ENCODE results near the gene KRI1. TPM values are rescaled to one million over a fixed set of nuclear protein-coding genes. Genes with fewer than 3 reads are reported as not detected.

KRI1 gene
- total and polyA plus RNA-seq, 2 donors: 32.5 to 77.5 TPM

- H3K9me3 ChIP-seq (ENCODE audit: control insufficient read depth in 2 of 2, insufficient read depth in 1 of 2, low read length in 1 of 2): peaks cover 0 to 5% of the 10 kb centered on the region in 2 donors
- 12% methylated on average over 5 of the region's 5 CpGs for WGBS
- no peaks in the 10 kb centered on the region for H3K27me3 ChIP-seq (ENCODE audit: control insufficient read depth in 2 of 2, insufficient read depth in 1 of 2, low read length in 1 of 2)
- peaks cover 28 to 67% of the 10 kb centered on the region in 2 donors for H3K4me1 ChIP-seq (ENCODE audit: control insufficient read depth in 2 of 2, insufficient read depth in 2 of 2, low read length in 2 of 2)
- H3K27ac ChIP-seq (ENCODE audit: low read depth in 1 of 2, low read length in 1 of 2): peak overlapping the region; percentile 92 to 97
- H3K36me3 ChIP-seq (ENCODE audit: control insufficient read depth in 2 of 2, insufficient read depth in 2 of 2, low read length in 1 of 2): peaks cover 13 to 25% of the 10 kb centered on the region in 2 donors
- peak in 1 of 9 donors; percentile 51 for DNase-seq (ENCODE audit: low read depth in 6 of 9, low spot score in 9 of 9)
- H3K4me3 ChIP-seq (ENCODE audit: low read length in 2 of 2): peak overlapping the region; percentile 90 to 93
Observed at GRCh38 chr19:10567656-10568055, 1.8 kb upstream of the KRI1 start.

- Histone ChIP-seq H3K36me3 (ENCODE audit: control insufficient read depth in 2 of 2, insufficient read depth in 2 of 2, low read length in 1 of 2) (peaks cover 17 to 34% of the 10 kb centered on the region in 2 donors), H3K27ac (ENCODE audit: low read depth in 1 of 2, low read length in 1 of 2) (peak overlapping the region; percentile 92 to 97), H3K4me3 (ENCODE audit: low read length in 2 of 2) (peak overlapping the region; percentile 90 to 93), H3K4me1 (ENCODE audit: control insufficient read depth in 2 of 2, insufficient read depth in 2 of 2, low read length in 2 of 2) (peaks cover 30 to 65% of the 10 kb centered on the region in 2 donors), H3K9me3 (ENCODE audit: control insufficient read depth in 2 of 2, insufficient read depth in 1 of 2, low read length in 1 of 2) (peaks cover 0 to 5% of the 10 kb centered on the region in 2 donors), H3K27me3 (ENCODE audit: control insufficient read depth in 2 of 2, insufficient read depth in 1 of 2, low read length in 1 of 2) (no peaks in the 10 kb centered on the region)
- peak in 4 of 9 donors; percentile 33 to 72 (median 38) for DNase-seq (ENCODE audit: low read depth in 6 of 9, low spot score in 9 of 9)
- WGBS: 47% methylated on average over 19 of the region's 19 CpGs
Observed at GRCh38 chr19:10566658-10567410, 1.0 kb upstream of the KRI1 start.

GRCh38 chr19:10566408-10566657, 523 bp upstream of the KRI1 start:
- peaks cover 30 to 67% of the 10 kb centered on the region in 2 donors for H3K4me1 ChIP-seq (ENCODE audit: control insufficient read depth in 2 of 2, insufficient read depth in 2 of 2, low read length in 2 of 2)
- peaks cover 22 to 39% of the 10 kb centered on the region in 2 donors for H3K36me3 ChIP-seq (ENCODE audit: control insufficient read depth in 2 of 2, insufficient read depth in 2 of 2, low read length in 1 of 2)
- H3K27ac ChIP-seq (ENCODE audit: low read depth in 1 of 2, low read length in 1 of 2): peak overlapping the region; percentile 92 to 97
- peak overlapping the region; percentile 90 to 93 for H3K4me3 ChIP-seq (ENCODE audit: low read length in 2 of 2)
- no peak for DNase-seq (ENCODE audit: low read depth in 6 of 9, low spot score in 9 of 9)
- 4% methylated on average over 4 of the region's 4 CpGs for WGBS
- no peaks in the 10 kb centered on the region for H3K27me3 ChIP-seq (ENCODE audit: control insufficient read depth in 2 of 2, insufficient read depth in 1 of 2, low read length in 1 of 2)
- H3K9me3 ChIP-seq (ENCODE audit: control insufficient read depth in 2 of 2, insufficient read depth in 1 of 2, low read length in 1 of 2): peaks cover 0 to 5% of the 10 kb centered on the region in 2 donors

- H3K36me3 ChIP-seq (ENCODE audit: control insufficient read depth in 2 of 2, insufficient read depth in 2 of 2, low read length in 1 of 2): peaks cover 34 to 51% of the 10 kb centered on the region in 2 donors
- peaks cover 30 to 60% of the 10 kb centered on the region in 2 donors for H3K4me1 ChIP-seq (ENCODE audit: control insufficient read depth in 2 of 2, insufficient read depth in 2 of 2, low read length in 2 of 2)
- peaks cover 0 to 5% of the 10 kb centered on the region in 2 donors for H3K9me3 ChIP-seq (ENCODE audit: control insufficient read depth in 2 of 2, insufficient read depth in 1 of 2, low read length in 1 of 2)
- DNase-seq (ENCODE audit: low read depth in 6 of 9, low spot score in 9 of 9): peak in 3 of 9 donors; percentile 65 to 82 (median 66)
- WGBS: 11% methylated on average over 10 of the region's 10 CpGs
- H3K27ac ChIP-seq (ENCODE audit: low read depth in 1 of 2, low read length in 1 of 2): peak overlapping the region; percentile 92 to 95
- no peaks in the 10 kb centered on the region for H3K27me3 ChIP-seq (ENCODE audit: control insufficient read depth in 2 of 2, insufficient read depth in 1 of 2, low read length in 1 of 2)
- H3K4me3 ChIP-seq (ENCODE audit: low read length in 2 of 2): peak overlapping the region; percentile 90 to 93
Observed at GRCh38 chr19:10565028-10565566, 713 bp downstream of the KRI1 start.

- DNase-seq (ENCODE audit: low read depth in 6 of 9, low spot score in 9 of 9): no peak
- peak overlapping the region in 1 of 2 donors; percentile 43 for H3K27ac ChIP-seq (ENCODE audit: low read depth in 1 of 2, low read length in 1 of 2)
- no peaks in the 10 kb centered on the region for H3K27me3 ChIP-seq (ENCODE audit: control insufficient read depth in 2 of 2, insufficient read depth in 1 of 2, low read length in 1 of 2)
- H3K36me3 ChIP-seq (ENCODE audit: control insufficient read depth in 2 of 2, insufficient read depth in 2 of 2, low read length in 1 of 2): peaks cover 59 to 75% of the 10 kb centered on the region in 2 donors
- H3K4me3 ChIP-seq (ENCODE audit: low read length in 2 of 2): no peak overlapping the region
- WGBS: 77% methylated on average over 5 of the region's 5 CpGs
- H3K4me1 ChIP-seq (ENCODE audit: control insufficient read depth in 2 of 2, insufficient read depth in 2 of 2, low read length in 2 of 2): peaks cover 23 to 46% of the 10 kb centered on the region in 2 donors
- peaks cover 0 to 5% of the 10 kb centered on the region in 2 donors for H3K9me3 ChIP-seq (ENCODE audit: control insufficient read depth in 2 of 2, insufficient read depth in 1 of 2, low read length in 1 of 2)
Observed at GRCh38 chr19:10562609-10563008, 3.2 kb downstream of the KRI1 start.

- Histone ChIP-seq H3K4me3 (ENCODE audit: low read length in 2 of 2) (no peak overlapping the region), H3K4me1 (ENCODE audit: control insufficient read depth in 2 of 2, insufficient read depth in 2 of 2, low read length in 2 of 2) (peaks cover 22 to 47% of the 10 kb centered on the region in 2 donors), H3K27ac (ENCODE audit: low read depth in 1 of 2, low read length in 1 of 2) (no peak overlapping the region), H3K36me3 (ENCODE audit: control insufficient read depth in 2 of 2, insufficient read depth in 2 of 2, low read length in 1 of 2) (peaks cover 72 to 90% of the 10 kb centered on the region in 2 donors), H3K27me3 (ENCODE audit: control insufficient read depth in 2 of 2, insufficient read depth in 1 of 2, low read length in 1 of 2) (no peaks in the 10 kb centered on the region), H3K9me3 (ENCODE audit: control insufficient read depth in 2 of 2, insufficient read depth in 1 of 2, low read length in 1 of 2) (no peaks in the 10 kb centered on the region)
- WGBS: 97% methylated on average over 7 of the region's 7 CpGs
- no peak for DNase-seq (ENCODE audit: low read depth in 6 of 9, low spot score in 9 of 9)
Observed at GRCh38 chr19:10560154-10560553, 5.7 kb downstream of the KRI1 start.

- Histone ChIP-seq H3K27ac (ENCODE audit: low read depth in 1 of 2, low read length in 1 of 2) (no peak overlapping the region), H3K27me3 (ENCODE audit: control insufficient read depth in 2 of 2, insufficient read depth in 1 of 2, low read length in 1 of 2) (no peaks in the 10 kb centered on the region), H3K36me3 (ENCODE audit: control insufficient read depth in 2 of 2, insufficient read depth in 2 of 2, low read length in 1 of 2) (peaks cover 84 to 97% of the 10 kb centered on the region in 2 donors), H3K9me3 (ENCODE audit: control insufficient read depth in 2 of 2, insufficient read depth in 1 of 2, low read length in 1 of 2) (peaks cover 0 to 6% of the 10 kb centered on the region in 2 donors), H3K4me3 (ENCODE audit: low read length in 2 of 2) (no peak overlapping the region), H3K4me1 (ENCODE audit: control insufficient read depth in 2 of 2, insufficient read depth in 2 of 2, low read length in 2 of 2) (peaks cover 37 to 52% of the 10 kb centered on the region in 2 donors)
- 97% methylated on average over 33 of the region's 33 CpGs for WGBS
- DNase-seq (ENCODE audit: low read depth in 6 of 9, low spot score in 9 of 9): no peak
Observed at GRCh38 chr19:10557603-10558197, 8.1 kb downstream of the KRI1 start.

- Histone ChIP-seq H3K4me3 (ENCODE audit: low read length in 2 of 2) (no peak overlapping the region), H3K27ac (ENCODE audit: low read depth in 1 of 2, low read length in 1 of 2) (peak overlapping the region; percentile 81 to 99), H3K4me1 (ENCODE audit: control insufficient read depth in 2 of 2, insufficient read depth in 2 of 2, low read length in 2 of 2) (peaks cover 43 to 59% of the 10 kb centered on the region in 2 donors), H3K27me3 (ENCODE audit: control insufficient read depth in 2 of 2, insufficient read depth in 1 of 2, low read length in 1 of 2) (no peaks in the 10 kb centered on the region), H3K9me3 (ENCODE audit: control insufficient read depth in 2 of 2, insufficient read depth in 1 of 2, low read length in 1 of 2) (peaks cover 0 to 17% of the 10 kb centered on the region in 2 donors), H3K36me3 (ENCODE audit: control insufficient read depth in 2 of 2, insufficient read depth in 2 of 2, low read length in 1 of 2) (peaks cover 84 to 95% of the 10 kb centered on the region in 2 donors)
- WGBS: 83% methylated on average over 7 of the region's 7 CpGs
- no peak for DNase-seq (ENCODE audit: low read depth in 6 of 9, low spot score in 9 of 9)
Observed at GRCh38 chr19:10555610-10555973, 10.2 kb downstream of the KRI1 start.

All from thymus (tissue), 11 donors.